ENCODE measurements around the gene GPR158.
"Not testable (repeated sequence)": the region's sequence is repeated elsewhere in the genome, so short reads cannot be mapped to it uniquely, and the experiment has no call there.

Gene GPR158

GRCh38 chr10:25280076-25280475 lies 105.3 kb downstream of the GPR158 start:
- DNase-seq (ENCODE audit: insufficient read length) (no peak), FAIRE-seq (no peak)
- TF ChIP-seq POLR2AphosphoS5 (IDR thresholded peaks at IDR 0.05; ENCODE audit: low read depth, low read length) (no peak), POLR2A (IDR thresholded peaks at IDR 0.05; ENCODE audit: low read depth, low read length) (no peak), TAF1 (IDR thresholded peaks at IDR 0.05; ENCODE audit: borderline replicate concordance, low read depth, low read length) (no peak)

GRCh38 chr10:25280573-25280972 lies 105.8 kb downstream of the GPR158 start:
- FAIRE-seq (no peak), DNase-seq (ENCODE audit: insufficient read length) (no peak)
- TF ChIP-seq POLR2A (IDR thresholded peaks at IDR 0.05; ENCODE audit: low read depth, low read length) = no peak
- TF ChIP-seq TAF1 (IDR thresholded peaks at IDR 0.05; ENCODE audit: borderline replicate concordance, low read depth, low read length) = no peak
- no peak for TF ChIP-seq POLR2AphosphoS5 (IDR thresholded peaks at IDR 0.05; ENCODE audit: low read depth, low read length)

GRCh38 chr10:25285809-25286208 lies 111.0 kb downstream of the GPR158 start:
- no peak for FAIRE-seq
- TF ChIP-seq POLR2A (IDR thresholded peaks at IDR 0.05; ENCODE audit: low read depth, low read length) = no peak
- DNase-seq (ENCODE audit: insufficient read length) = no peak

GRCh38 chr10:25288181-25288580 lies 113.4 kb downstream of the GPR158 start:
- DNase-seq (ENCODE audit: insufficient read length) (no peak), FAIRE-seq (no peak)
- TF ChIP-seq TAF1 (IDR thresholded peaks at IDR 0.05; ENCODE audit: borderline replicate concordance, low read depth, low read length) (no peak), POLR2A (IDR thresholded peaks at IDR 0.05; ENCODE audit: low read depth, low read length) (no peak), POLR2AphosphoS5 (IDR thresholded peaks at IDR 0.05; ENCODE audit: low read depth, low read length) (no peak)

- no peak for FAIRE-seq
- no peak for DNase-seq (ENCODE audit: insufficient read length)
Measured at GRCh38 chr10:25294032-25294926, 119.5 kb downstream of the GPR158 start.

GRCh38 chr10:25296324-25296723 lies 121.5 kb downstream of the GPR158 start:
- no peak for DNase-seq (ENCODE audit: insufficient read length)
- FAIRE-seq = no peak
- TF ChIP-seq TAF1 (IDR thresholded peaks at IDR 0.05; ENCODE audit: borderline replicate concordance, low read depth, low read length) (no peak), POLR2AphosphoS5 (IDR thresholded peaks at IDR 0.05; ENCODE audit: low read depth, low read length) (no peak), POLR2A (IDR thresholded peaks at IDR 0.05; ENCODE audit: low read depth, low read length) (no peak)

More at GRCh38 chr10:25294032-25294926, 119.5 kb downstream of the GPR158 start:
- no peak for TF ChIP-seq POLR2AphosphoS5 (IDR thresholded peaks at IDR 0.05; ENCODE audit: low read depth, low read length)
- TF ChIP-seq POLR2A (IDR thresholded peaks at IDR 0.05; ENCODE audit: low read depth, low read length) = no peak
- no peak for TF ChIP-seq TAF1 (IDR thresholded peaks at IDR 0.05; ENCODE audit: borderline replicate concordance, low read depth, low read length)

GRCh38 chr10:25297466-25297865 lies 122.7 kb downstream of the GPR158 start:
- FAIRE-seq = no peak
- TF ChIP-seq POLR2AphosphoS5 (IDR thresholded peaks at IDR 0.05; ENCODE audit: low read depth, low read length) (no peak), POLR2A (IDR thresholded peaks at IDR 0.05; ENCODE audit: low read depth, low read length) (no peak), TAF1 (IDR thresholded peaks at IDR 0.05; ENCODE audit: borderline replicate concordance, low read depth, low read length) (no peak)
- DNase-seq (ENCODE audit: insufficient read length) = no peak

- DNase-seq (ENCODE audit: insufficient read length) = no peak
- FAIRE-seq = no peak
- TF ChIP-seq TAF1 (IDR thresholded peaks at IDR 0.05; ENCODE audit: borderline replicate concordance, low read depth, low read length) = no peak
- no peak for TF ChIP-seq POLR2A (IDR thresholded peaks at IDR 0.05; ENCODE audit: low read depth, low read length)
- TF ChIP-seq POLR2AphosphoS5 (IDR thresholded peaks at IDR 0.05; ENCODE audit: low read depth, low read length) = no peak
Measured at GRCh38 chr10:25300073-25300472, 125.3 kb downstream of the GPR158 start.

GRCh38 chr10:25304606-25305005 lies 129.8 kb downstream of the GPR158 start:
- TF ChIP-seq POLR2A (IDR thresholded peaks at IDR 0.05; ENCODE audit: low read depth, low read length) (no peak), TAF1 (IDR thresholded peaks at IDR 0.05; ENCODE audit: borderline replicate concordance, low read depth, low read length) (no peak), POLR2AphosphoS5 (IDR thresholded peaks at IDR 0.05; ENCODE audit: low read depth, low read length) (no peak)
- no peak for FAIRE-seq
- DNase-seq (ENCODE audit: insufficient read length) = no peak

GRCh38 chr10:25306386-25306785 lies 131.6 kb downstream of the GPR158 start:
- DNase-seq (ENCODE audit: insufficient read length) (no peak), FAIRE-seq (no peak)
- TF ChIP-seq TAF1 (IDR thresholded peaks at IDR 0.05; ENCODE audit: borderline replicate concordance, low read depth, low read length) (no peak), POLR2A (IDR thresholded peaks at IDR 0.05; ENCODE audit: low read depth, low read length) (no peak), POLR2AphosphoS5 (IDR thresholded peaks at IDR 0.05; ENCODE audit: low read depth, low read length) (no peak)

- no peak for FAIRE-seq
- DNase-seq (ENCODE audit: insufficient read length) = no peak
- TF ChIP-seq POLR2AphosphoS5 (IDR thresholded peaks at IDR 0.05; ENCODE audit: low read depth, low read length) = no peak
- no peak for TF ChIP-seq TAF1 (IDR thresholded peaks at IDR 0.05; ENCODE audit: borderline replicate concordance, low read depth, low read length)
- TF ChIP-seq POLR2A (IDR thresholded peaks at IDR 0.05; ENCODE audit: low read depth, low read length) = no peak
Measured at GRCh38 chr10:25308278-25308677, 133.5 kb downstream of the GPR158 start.

GRCh38 chr10:25317596-25318211 lies 142.9 kb downstream of the GPR158 start:
- not testable (repeated sequence) for DNase-seq (ENCODE audit: insufficient read length); FAIRE-seq

All from GM12892 (cell line).